ENCODE data around the gene SV2C.

The SV2C gene

DNA sequence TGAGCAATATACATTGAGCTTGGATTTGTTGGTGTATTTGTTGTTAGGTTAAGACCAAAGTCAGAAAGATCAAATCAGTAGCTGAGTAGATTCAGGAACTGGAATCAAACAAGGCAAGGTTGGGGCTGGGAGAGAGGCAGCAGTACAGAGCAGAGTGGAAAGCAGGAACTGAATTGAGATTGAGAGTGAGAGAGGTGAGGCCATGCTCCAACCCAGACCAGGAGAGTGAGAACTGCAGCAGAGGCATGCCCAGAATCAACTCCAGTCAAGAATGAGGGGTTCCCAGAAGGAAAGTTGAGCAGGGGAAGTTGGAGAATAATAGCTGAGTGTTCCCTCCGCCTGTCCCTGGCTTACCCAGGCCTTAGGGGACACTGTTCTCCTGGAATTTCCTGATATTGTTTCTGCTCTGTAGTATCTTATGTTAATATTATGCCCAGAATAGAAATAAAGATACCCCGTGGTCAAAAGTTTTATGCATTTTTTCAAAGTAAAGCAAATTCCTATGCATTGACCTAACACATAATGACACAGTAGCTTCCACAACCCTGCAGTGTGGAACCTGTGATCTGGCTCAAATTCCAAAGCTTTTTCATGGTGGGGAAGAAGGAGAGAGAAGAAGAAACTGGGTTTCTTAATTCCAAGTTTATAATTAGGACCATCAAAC is 82.7 kb downstream of the SV2C start:
- DNase-seq (ENCODE audit: low spot score) = no peak

- DNase-seq (ENCODE audit: low spot score) = no peak
Measured at GRCh38 chr5:76166886-76167576, 83.8 kb downstream of the SV2C start.

GRCh38 chr5:76169146-76169905 is 86.1 kb downstream of the SV2C start:
- no peak for DNase-seq (ENCODE audit: low spot score)

- no peak for DNase-seq (ENCODE audit: low spot score)
Measured at GRCh38 chr5:76174101-76174500, 90.9 kb downstream of the SV2C start.

- DNase-seq (ENCODE audit: low spot score) = peak; percentile 14
Measured at GRCh38 chr5:76175051-76175666, 92.0 kb downstream of the SV2C start.

GRCh38 chr5:76175821-76176403 is 92.7 kb downstream of the SV2C start:
- no peak for DNase-seq (ENCODE audit: low spot score)

DNA sequence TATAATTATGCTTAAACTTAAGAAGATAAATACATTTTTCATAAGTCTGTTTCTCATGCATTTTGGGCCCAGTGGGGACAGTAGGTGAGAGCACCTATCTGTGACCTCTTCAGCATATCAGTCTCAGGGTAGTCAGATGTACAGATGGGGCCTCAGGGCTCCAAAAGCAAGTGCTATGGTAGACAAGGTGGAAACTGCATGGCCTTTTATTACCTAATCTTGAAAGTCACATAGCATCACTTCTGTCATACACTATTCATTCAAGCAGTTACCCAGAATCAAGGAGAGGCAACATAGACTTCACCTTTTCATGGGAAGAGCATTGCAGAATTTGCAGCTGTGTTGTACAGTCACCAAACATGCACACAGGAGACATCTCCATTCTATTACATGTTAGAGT is 94.8 kb downstream of the SV2C start:
- no peak for DNase-seq (ENCODE audit: low spot score)

DNA sequence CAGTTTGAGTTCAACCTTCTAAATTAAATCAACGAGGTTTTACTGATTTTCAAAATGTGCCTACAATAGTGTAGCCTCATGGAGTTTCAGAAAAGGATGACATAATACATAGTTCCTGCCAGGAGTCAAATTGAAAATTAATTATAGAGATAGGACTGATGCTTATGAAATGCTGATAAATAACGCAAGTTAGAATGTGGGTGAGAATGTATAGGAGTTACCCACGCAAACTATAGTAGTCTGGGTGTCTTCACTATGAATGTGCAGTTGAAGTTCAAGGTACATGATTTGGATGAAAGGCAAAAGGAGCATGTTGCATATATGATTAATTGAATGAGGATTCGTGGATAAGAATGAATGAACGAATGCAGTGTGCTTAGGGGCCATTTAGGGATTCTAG is 95.7 kb downstream of the SV2C start:
- no peak for DNase-seq (ENCODE audit: low spot score)

- no peak for DNase-seq (ENCODE audit: low spot score)
Measured at GRCh38 chr5:76180814-76181805, 97.9 kb downstream of the SV2C start.

GRCh38 chr5:76187386-76187785 is 104.2 kb downstream of the SV2C start:
- no peak for DNase-seq (ENCODE audit: low spot score)

DNA sequence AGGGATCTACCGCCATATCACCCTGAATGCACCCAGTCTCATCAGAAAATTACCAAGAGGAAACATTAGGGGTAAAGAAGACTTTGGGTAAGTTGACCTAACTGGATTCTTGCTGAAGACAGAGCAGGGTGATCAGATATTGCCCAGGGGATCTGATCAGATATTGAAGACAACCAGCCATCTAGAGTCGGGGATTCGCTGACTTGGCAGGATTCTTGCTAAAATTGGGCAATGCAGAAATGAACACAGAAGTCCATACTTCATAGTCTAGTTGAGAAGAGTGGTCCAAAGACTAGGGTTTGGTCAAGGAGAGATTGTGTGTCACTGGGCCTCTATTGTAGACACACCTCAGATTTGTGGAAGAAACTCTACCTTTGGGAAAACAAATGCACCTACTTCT is 107.2 kb downstream of the SV2C start:
- no peak for DNase-seq (ENCODE audit: low spot score)

DNA sequence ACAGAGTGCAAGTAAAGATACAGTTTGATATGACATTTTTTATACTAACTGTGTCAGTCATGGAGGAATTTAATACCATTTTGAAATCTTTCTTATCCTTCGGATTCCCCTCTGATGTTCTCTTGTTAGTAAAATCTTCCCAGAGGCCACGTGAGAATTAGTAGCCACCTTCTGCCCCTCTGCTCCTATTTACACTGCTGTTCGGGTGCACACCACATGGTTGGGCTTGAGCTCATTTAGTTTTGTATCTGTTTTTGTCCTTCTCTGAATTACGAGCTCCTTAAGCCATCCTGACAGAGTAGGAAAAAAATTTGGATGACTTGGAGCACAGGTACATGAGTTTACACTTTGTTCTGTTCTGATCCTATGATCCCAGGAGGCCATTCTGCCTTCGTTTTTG is 109.7 kb downstream of the SV2C start:
- no peak for DNase-seq (ENCODE audit: low spot score)

- DNase-seq (ENCODE audit: low spot score) = no peak
Measured at GRCh38 chr5:76193635-76194034, 110.5 kb downstream of the SV2C start.

DNA sequence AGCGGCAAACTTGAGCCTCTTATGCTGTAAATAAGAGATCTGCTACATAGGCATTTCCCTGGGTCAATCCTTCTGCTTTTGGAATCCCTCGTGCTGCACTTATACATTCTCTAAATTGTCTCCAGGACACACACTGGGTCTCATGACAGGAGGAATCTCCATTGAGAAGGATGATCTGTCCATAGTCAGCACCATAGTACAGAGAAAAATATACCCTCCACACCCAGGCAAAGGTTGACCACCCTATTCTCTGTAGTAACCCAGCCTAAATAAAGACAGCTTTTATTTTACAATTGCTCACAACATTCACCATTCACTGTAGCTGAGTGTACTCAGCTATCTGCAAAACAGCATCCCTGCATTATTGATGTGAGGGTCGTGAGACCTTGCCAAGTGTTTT is 111.2 kb downstream of the SV2C start:
- no peak for DNase-seq (ENCODE audit: low spot score)

DNA sequence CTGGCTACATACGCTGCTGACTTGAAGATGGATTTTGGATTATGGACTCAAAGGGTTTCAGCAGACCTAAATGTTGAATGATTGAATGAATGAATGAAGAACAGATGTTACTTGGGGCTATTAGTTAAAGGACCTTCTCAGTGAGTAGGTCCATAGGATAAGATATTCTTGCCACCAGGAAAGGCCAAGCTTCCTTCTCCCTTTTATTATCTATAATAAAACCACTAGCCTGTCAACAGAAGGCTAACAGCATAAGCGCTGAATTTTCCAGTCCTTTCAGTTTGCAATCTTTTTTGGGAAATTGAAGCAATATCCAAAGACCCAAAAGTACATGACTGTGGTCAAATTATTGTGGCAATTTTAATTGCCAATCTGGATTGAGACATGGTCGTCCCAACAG is 113.3 kb downstream of the SV2C start:
- no peak for DNase-seq (ENCODE audit: low spot score)

DNA sequence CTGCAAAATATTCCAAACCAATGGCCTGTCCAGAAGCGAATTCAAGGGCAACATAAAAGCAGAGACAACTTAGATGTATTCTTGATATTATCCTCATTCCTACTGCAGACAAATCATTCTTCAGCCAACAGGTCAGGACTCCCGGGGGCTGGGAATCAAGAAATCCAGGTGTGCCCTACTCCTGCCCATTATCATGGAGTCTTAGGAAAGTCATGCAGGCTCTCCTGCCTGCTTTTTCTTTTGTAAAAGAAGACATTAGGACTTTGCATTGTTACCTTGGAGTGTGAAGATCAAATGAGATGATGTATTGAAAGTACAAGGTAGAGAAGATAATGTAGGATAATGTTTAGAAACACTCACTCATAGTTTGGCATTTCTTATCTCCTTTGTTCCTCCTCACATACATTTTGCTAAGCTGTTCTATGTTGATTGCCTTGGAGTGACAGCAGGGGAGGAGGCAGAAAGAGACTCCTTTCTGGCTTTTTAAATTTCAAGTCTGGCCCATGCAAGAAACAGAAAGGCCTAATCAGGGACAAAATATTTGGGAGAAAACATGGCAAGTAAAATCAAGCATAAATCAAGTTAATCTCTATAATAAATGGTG is 113.8 kb downstream of the SV2C start:
- DNase-seq (ENCODE audit: low spot score) = no peak

- no peak for DNase-seq (ENCODE audit: low spot score)
Measured at GRCh38 chr5:76197726-76198125, 114.5 kb downstream of the SV2C start.

DNA sequence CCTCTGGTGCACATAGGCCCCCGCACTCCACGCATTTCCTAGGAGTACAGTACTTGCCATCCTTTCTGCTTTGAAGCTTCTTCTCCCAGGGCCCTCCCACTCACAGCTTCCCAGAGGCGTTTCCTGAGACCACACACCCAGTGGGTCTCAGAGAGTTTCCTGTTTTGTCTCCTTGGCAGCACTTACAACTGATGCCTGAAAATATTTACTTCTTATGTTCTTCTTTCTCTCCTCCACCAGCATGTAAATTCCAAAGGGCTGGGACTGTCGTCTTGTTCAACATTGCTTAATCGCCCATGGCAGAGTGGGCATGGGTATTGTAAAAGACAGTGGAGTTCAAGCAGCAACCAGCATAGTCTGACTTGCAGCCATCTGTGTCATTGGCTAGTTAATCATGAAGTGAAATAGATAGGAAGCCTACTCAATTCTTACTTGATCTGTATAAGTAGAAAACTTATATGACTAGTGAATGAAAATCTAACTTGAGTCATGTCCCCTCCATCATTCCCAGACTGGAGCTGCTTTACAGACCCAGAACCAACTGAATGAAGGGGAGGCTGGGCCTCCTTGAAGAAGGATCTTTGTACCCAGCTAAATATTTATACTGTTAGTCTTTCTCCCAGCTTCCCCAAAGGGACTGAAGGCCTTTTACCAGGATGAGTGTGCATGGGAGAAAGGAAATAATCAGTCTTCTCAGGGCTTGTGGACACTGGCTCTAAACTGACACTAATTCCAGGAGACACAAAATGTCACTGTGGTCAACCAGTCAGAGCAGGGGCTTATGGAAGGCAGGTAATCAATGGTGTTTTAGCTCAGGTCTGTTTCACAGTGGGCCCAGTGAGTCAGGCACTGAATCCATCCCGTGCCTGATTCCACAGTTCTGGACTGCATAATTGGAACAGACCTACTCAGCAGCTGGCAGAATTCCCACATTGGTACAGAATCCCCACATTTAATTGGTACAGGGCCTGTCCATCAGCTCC is 116.4 kb downstream of the SV2C start:
- DNase-seq (ENCODE audit: low spot score) = no peak

- DNase-seq (ENCODE audit: low spot score) = no peak
Measured at GRCh38 chr5:76202182-76202581, 119.0 kb downstream of the SV2C start.
